ENCODE data around the gene KIF5B.
"Not testable (repeated sequence)": the region's sequence is repeated elsewhere in the genome, so short reads cannot be mapped to it uniquely, and the experiment has no call there.

KIF5B gene

DNA sequence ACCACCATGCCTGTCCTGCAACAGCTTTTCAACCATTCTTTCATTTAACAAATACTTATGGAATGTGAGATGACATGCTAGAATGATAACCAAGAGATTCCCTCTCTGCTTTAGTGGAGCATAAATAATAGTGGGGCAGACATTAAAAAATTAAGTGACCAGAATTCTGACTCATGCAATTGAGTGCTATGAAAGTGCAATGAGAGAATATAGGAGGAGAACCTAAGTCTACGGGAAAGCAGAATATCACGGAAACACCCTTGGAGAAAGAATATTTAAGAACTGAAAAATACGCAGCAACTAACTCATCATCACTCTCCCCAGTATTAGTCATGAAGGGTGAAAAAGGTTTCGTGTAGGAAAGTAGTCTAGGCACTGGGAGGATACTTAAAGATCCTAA, 7.1 kb downstream of the KIF5B start:
- no peak for TF ChIP-seq CTCF (conservative IDR thresholded peaks at IDR 0.05; ENCODE audit: low read depth, low read length)
- Histone ChIP-seq H3K4me3 (IDR thresholded peaks at IDR 0.05; ENCODE audit: insufficient read depth, low read depth, low read length) (no peak overlapping the region), H4K20me1 (ENCODE audit: insufficient read depth) (peaks cover 63% of the 10 kb centered on the region), H3K4me2 (no peak overlapping the region), H3K9ac (no peak overlapping the region), H3K36me3 (ENCODE audit: insufficient read depth) (peaks cover 15% of the 10 kb centered on the region; the same call in 1 of the 2 replicates), H2AFZ (ENCODE audit: low read depth) (no peak overlapping the region), H3K27me3 (ENCODE audit: insufficient read depth, low read depth) (no peaks in the 10 kb centered on the region), H3K27ac (no peak overlapping the region), H3K79me2 (ENCODE audit: insufficient read depth, low read depth) (peaks cover 100% of the 10 kb centered on the region), H3K4me1 (ENCODE audit: low read depth, poor library complexity, severe bottlenecking) (peaks cover 30% of the 10 kb centered on the region)

- Histone ChIP-seq H4K20me1 (ENCODE audit: insufficient read depth) (peaks cover 58% of the 10 kb centered on the region), H3K36me3 (ENCODE audit: insufficient read depth) (peaks cover 15% of the 10 kb centered on the region; the same call in 1 of the 2 replicates), H3K9ac (no peak overlapping the region), H3K79me2 (ENCODE audit: insufficient read depth, low read depth) (peaks cover 100% of the 10 kb centered on the region), H3K4me3 (IDR thresholded peaks at IDR 0.05; ENCODE audit: insufficient read depth, low read depth, low read length) (no peak overlapping the region), H2AFZ (ENCODE audit: low read depth) (no peak overlapping the region), H3K27me3 (ENCODE audit: insufficient read depth, low read depth) (no peaks in the 10 kb centered on the region), H3K27ac (no peak overlapping the region), H3K4me2 (no peak overlapping the region), H3K4me1 (ENCODE audit: low read depth, poor library complexity, severe bottlenecking) (peaks cover 21% of the 10 kb centered on the region)
- no peak for TF ChIP-seq CTCF (conservative IDR thresholded peaks at IDR 0.05; ENCODE audit: low read depth, low read length)
Measured at GRCh38 chr10:32048282-32048681, 7.9 kb downstream of the KIF5B start.

GRCh38 chr10:32047881-32048280, 8.3 kb downstream of the KIF5B start:
- no peak overlapping the region for H3K4me2 ChIP-seq
- H3K4me1 ChIP-seq (ENCODE audit: low read depth, poor library complexity, severe bottlenecking) = peaks cover 17% of the 10 kb centered on the region
- peaks cover 15% of the 10 kb centered on the region; the same call in 1 of the 2 replicates for H3K36me3 ChIP-seq (ENCODE audit: insufficient read depth)
- H3K9ac ChIP-seq = no peak overlapping the region
- no peak overlapping the region for H3K27ac ChIP-seq
- no peak overlapping the region for H3K4me3 ChIP-seq (IDR thresholded peaks at IDR 0.05; ENCODE audit: insufficient read depth, low read depth, low read length)
- H3K27me3 ChIP-seq (ENCODE audit: insufficient read depth, low read depth) = no peaks in the 10 kb centered on the region
- H3K79me2 ChIP-seq (ENCODE audit: insufficient read depth, low read depth) = peaks cover 100% of the 10 kb centered on the region
- no peak for TF ChIP-seq CTCF (conservative IDR thresholded peaks at IDR 0.05; ENCODE audit: low read depth, low read length)
- peaks cover 54% of the 10 kb centered on the region for H4K20me1 ChIP-seq (ENCODE audit: insufficient read depth)
- H2AFZ ChIP-seq (ENCODE audit: low read depth) = no peak overlapping the region

GRCh38 chr10:32046151-32046550, 10.1 kb downstream of the KIF5B start:
- H3K79me2 ChIP-seq (ENCODE audit: insufficient read depth, low read depth) = peaks cover 100% of the 10 kb centered on the region
- H3K4me1 ChIP-seq (ENCODE audit: low read depth, poor library complexity, severe bottlenecking) = peaks cover 12% of the 10 kb centered on the region
- TF ChIP-seq CTCF (conservative IDR thresholded peaks at IDR 0.05; ENCODE audit: low read depth, low read length) = no peak
- H3K4me3 ChIP-seq (IDR thresholded peaks at IDR 0.05; ENCODE audit: insufficient read depth, low read depth, low read length) = no peak overlapping the region
- no peak overlapping the region for H3K27ac ChIP-seq
- H4K20me1 ChIP-seq (ENCODE audit: insufficient read depth) = peaks cover 43% of the 10 kb centered on the region
- H3K4me2 ChIP-seq = no peak overlapping the region
- no peaks in the 10 kb centered on the region for H3K27me3 ChIP-seq (ENCODE audit: insufficient read depth, low read depth)
- H3K36me3 ChIP-seq (ENCODE audit: insufficient read depth) = peaks cover 15% of the 10 kb centered on the region; the same call in 1 of the 2 replicates
- H3K9ac ChIP-seq = no peak overlapping the region
- H2AFZ ChIP-seq (ENCODE audit: low read depth) = no peak overlapping the region

DNA sequence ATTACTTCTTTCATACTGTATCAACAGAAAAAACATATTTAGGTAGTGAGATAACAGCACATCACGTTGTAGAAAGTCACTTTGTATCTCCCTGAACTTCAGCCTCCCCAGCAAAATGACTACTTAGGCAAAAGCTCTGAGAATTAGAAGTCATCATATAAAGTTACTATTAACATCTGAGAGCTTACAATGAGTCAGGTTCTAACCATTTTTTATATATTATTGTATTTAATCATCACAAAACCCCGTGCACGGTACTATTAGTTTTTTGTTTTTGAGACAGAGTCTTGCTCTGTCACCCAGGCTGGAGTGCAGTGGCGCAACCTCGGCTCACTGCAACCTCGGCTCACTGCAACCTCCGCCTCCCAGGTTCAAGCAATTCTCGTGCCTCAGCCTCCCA, 13.5 kb downstream of the KIF5B start:
- not testable (repeated sequence) for H3K4me2 ChIP-seq
- peaks cover 24% of the 10 kb centered on the region; the same call in 1 of the 2 replicates for H4K20me1 ChIP-seq (ENCODE audit: insufficient read depth)
- peaks cover 21% of the 10 kb centered on the region; the same call in 1 of the 2 replicates for H3K36me3 ChIP-seq (ENCODE audit: insufficient read depth)

More for the DNA sequence above, 13.5 kb downstream of the KIF5B start:
- H3K9ac ChIP-seq; H3K27ac ChIP-seq; H3K27me3 ChIP-seq (ENCODE audit: insufficient read depth, low read depth); H2AFZ ChIP-seq (ENCODE audit: low read depth); H3K4me3 ChIP-seq (IDR thresholded peaks at IDR 0.05; ENCODE audit: insufficient read depth, low read depth, low read length): not testable (repeated sequence)
- peaks cover 13% of the 10 kb centered on the region for H3K4me1 ChIP-seq (ENCODE audit: low read depth, poor library complexity, severe bottlenecking)
- H3K79me2 ChIP-seq (ENCODE audit: insufficient read depth, low read depth) = peaks cover 96% of the 10 kb centered on the region

All from KMS-11 (cell line).